Uterus (tissue), 4 donors: ENCODE measurements around the gene DMXL2. TPM values are rescaled to one million over a fixed set of nuclear protein-coding genes. Genes with fewer than 3 reads are reported as not detected.

Experiments used
- DNase-seq, 2 donors: peaks; one replicate each; pipeline ENCODE4 v3.0.0-alpha.2; 2019 to 2020
- H3K27ac ChIP-seq, 2 donors: fragments of 200-600 bp; sonication (generic); 1 replicate in 1 of 2; 2 replicates in 1 of 2; pipeline ENCODE4 v1.5.1; 2016 to 2018
- H3K27me3 ChIP-seq, 2 donors: fragments of 200-600 bp; sonication (generic); one replicate each; pipeline ENCODE4 v1.5.1; 2018 to 2019; ENCODE audit warnings: control low read depth in 1 of 2
- H3K36me3 ChIP-seq, 2 donors: fragments of 200-600 bp; sonication (generic); one replicate each; pipeline ENCODE4 v1.5.1; 2019; ENCODE audit warnings: control low read depth in 1 of 2
- H3K4me1 ChIP-seq, 2 donors: fragments of 200-600 bp; sonication (generic); one replicate each; pipeline ENCODE4 v1.5.1; 2018 to 2019; ENCODE audit warnings: control low read depth in 1 of 2
- H3K4me3 ChIP-seq, 2 donors: fragments of 200-600 bp; sonication (generic); 1 replicate in 1 of 2; 2 replicates in 1 of 2; pipeline ENCODE4 v1.5.1; 2018 to 2019; ENCODE audit warnings: mild to moderate bottlenecking in 1 of 2
- H3K9me3 ChIP-seq, 2 donors: fragments of 200-600 bp; sonication (generic); one replicate each; pipeline ENCODE4 v1.5.1; 2019; ENCODE audit warnings: control low read depth in 1 of 2
- POLR2A ChIP-seq, 2 donors: fragments of 450-650 bp; IDR thresholded peaks; one replicate each; pipeline ENCODE4 v1.6.1; 2016; ENCODE audit warnings: antibody characterized with exemption in 2 of 2, mild to moderate bottlenecking in 1 of 2, moderate library complexity in 1 of 2
- intact Hi-C: fragments of 100-400 bp; cut with DNase I; formaldehyde crosslinking; loops from one replicate; pipeline ENCODE4 v1.15.1; 2023; ENCODE audit warnings: low total_unique reads
- total RNA-seq, 4 donors: library from RNA; depleted of rRNA in 3 of 4; stranded (reverse); fragments of >200 nt in 3 of 4; gene quantifications; one replicate each; pipeline versions ENCODE4 v1.1.0 to v1.2.4, GENCODE V29; 2014 to 2023
- TF ChIP-seq, protein P1 (sequence below), 4 experiments: fragments of 200-600 bp in 2 of 4; fragments of 450-650 bp in 2 of 4; sonication (generic) in 2 of 4; IDR thresholded peaks; one replicate each; pipeline ENCODE4 v1.5.1; 2016 to 2019; ENCODE audit warnings: antibody characterized with exemption in 4 of 4, mild to moderate bottlenecking in 2 of 4, moderate library complexity in 1 of 4
- donor health status: DM: yes; HTN: yes; CAD: no.

DMXL2 gene
- total RNA-seq, 4 donors from 2014 or later, result 6.9 to 100 (median 26.6) TPM

DNA sequence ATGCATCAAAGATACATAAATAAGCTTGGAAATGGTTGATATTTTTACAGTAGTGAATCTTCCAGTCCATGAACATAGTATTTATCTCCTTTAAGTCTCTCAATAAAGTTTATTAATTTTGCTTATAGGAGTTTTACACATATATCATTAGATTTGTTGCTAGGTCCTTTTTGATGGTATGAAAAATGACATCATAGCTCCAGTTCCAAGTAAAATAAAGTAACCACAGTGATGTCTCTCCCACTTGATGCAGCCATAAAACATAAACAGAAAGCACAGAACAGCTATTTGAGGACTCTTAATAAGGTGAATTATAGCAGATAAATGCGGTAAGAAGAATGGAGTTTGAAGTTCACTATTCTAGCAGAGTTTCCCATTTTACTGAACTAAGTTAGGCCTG is 20.8 kb downstream of the DMXL2 start:
- no peaks in the 10 kb centered on the region for H3K27me3 ChIP-seq
- H3K4me3 ChIP-seq, result no peak overlapping the region
- TF ChIP-seq, protein P1, sequence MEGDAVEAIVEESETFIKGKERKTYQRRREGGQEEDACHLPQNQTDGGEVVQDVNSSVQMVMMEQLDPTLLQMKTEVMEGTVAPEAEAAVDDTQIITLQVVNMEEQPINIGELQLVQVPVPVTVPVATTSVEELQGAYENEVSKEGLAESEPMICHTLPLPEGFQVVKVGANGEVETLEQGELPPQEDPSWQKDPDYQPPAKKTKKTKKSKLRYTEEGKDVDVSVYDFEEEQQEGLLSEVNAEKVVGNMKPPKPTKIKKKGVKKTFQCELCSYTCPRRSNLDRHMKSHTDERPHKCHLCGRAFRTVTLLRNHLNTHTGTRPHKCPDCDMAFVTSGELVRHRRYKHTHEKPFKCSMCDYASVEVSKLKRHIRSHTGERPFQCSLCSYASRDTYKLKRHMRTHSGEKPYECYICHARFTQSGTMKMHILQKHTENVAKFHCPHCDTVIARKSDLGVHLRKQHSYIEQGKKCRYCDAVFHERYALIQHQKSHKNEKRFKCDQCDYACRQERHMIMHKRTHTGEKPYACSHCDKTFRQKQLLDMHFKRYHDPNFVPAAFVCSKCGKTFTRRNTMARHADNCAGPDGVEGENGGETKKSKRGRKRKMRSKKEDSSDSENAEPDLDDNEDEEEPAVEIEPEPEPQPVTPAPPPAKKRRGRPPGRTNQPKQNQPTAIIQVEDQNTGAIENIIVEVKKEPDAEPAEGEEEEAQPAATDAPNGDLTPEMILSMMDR (IDR thresholded peaks at IDR 0.05), result no peak
- TF ChIP-seq POLR2A (IDR thresholded peaks at IDR 0.05), result no peak
- intact Hi-C loops, result no loop called here
- no peak for DNase-seq
- no peaks in the 10 kb centered on the region for H3K4me1 ChIP-seq
- H3K36me3 ChIP-seq, result no peaks in the 10 kb centered on the region
- H3K27ac ChIP-seq, result no peak overlapping the region
- no peaks in the 10 kb centered on the region for H3K9me3 ChIP-seq

DNA sequence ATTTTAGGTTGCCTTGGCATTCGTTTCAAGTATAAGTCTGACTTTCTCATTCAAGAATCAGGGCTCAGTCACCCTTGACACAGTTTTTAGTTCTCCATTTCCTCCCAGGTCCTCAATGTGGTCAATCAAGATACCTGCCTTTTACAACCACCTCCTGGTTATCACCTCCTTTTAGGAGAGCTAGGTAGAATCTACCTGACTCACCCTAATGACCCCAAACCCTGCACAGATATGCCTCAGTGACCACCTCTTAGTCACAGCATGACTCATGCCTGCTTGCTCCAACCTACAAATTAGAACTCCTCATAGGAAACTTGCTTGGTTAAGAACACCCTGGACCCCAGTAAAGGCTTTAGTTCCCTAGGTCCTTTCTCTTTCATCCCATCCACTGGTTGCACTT is 22.5 kb downstream of the DMXL2 start:
- Histone ChIP-seq H3K27ac (no peak overlapping the region), H3K4me3 (no peak overlapping the region), H3K27me3 (no peaks in the 10 kb centered on the region), H3K9me3 (no peaks in the 10 kb centered on the region), H3K36me3 (no peaks in the 10 kb centered on the region), H3K4me1 (no peaks in the 10 kb centered on the region)
- intact Hi-C loops, result no loop called here
- TF ChIP-seq, protein P1 (IDR thresholded peaks at IDR 0.05), result no peak
- no peak for TF ChIP-seq POLR2A (IDR thresholded peaks at IDR 0.05)
- DNase-seq, result no peak

DNA sequence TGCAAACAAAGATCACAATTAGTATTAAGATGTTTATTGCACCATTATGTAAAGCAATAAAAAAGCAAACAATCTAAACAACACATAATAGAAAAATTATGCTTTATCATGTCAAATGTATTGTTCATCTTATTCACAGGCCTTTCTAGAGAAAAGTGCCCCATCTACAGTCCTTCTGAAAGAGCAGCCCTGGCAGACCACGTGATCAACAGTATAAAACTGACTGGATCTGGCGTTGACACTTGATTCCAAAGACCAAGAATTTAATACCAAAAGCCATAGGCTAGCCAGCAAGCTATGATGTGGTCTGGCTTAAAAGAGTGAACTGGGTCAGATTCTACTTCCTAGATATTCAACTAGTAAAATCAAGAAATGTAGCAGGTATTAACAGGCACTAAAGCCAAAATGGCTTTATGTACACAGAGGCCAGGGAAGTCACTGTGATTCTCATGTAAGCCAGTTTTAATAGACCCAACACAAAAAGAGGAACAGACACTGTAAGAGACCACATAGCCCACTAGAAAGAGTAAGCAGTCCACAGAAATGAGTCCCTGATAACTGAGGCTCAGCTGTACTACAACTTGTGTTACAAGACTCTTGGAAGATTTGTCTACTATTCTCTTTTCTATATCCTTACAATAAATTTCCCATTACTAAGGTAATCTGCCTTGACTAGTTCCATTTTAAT is 32.5 kb downstream of the DMXL2 start:
- Histone ChIP-seq H3K9me3 (peaks cover 0 to 18% of the 10 kb centered on the region in 2 donors), H3K27me3 (no peaks in the 10 kb centered on the region), H3K4me3 (no peak overlapping the region), H3K4me1 (no peaks in the 10 kb centered on the region), H3K36me3 (no peaks in the 10 kb centered on the region), H3K27ac (no peak overlapping the region)
- no peak for TF ChIP-seq POLR2A (IDR thresholded peaks at IDR 0.05)
- TF ChIP-seq, protein P1 (IDR thresholded peaks at IDR 0.05), result no peak
- no peak for DNase-seq
- intact Hi-C loops, result no loop called here

DNA sequence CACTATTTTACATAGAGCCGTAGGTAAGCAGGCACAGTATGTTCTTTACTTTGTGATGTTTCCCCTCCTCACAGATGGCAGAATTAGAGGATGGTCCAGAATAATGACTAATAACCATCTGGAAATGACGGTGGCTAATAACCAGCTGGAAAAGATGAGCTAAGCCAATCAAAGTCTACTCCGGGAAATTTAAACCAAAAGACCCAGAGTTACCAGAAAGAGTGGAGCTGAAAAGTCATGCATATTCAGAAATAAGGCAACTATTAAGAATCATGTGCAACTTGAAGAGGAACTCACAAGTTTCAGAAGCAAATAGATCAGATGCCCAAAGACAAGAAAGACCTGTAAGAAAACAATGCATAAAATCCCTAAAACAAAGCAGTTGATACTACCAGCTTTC is 33.6 kb downstream of the DMXL2 start:
- no peaks in the 10 kb centered on the region for H3K36me3 ChIP-seq
- intact Hi-C loops, result no loop called here
- no peaks in the 10 kb centered on the region for H3K4me1 ChIP-seq
- peaks cover 0 to 18% of the 10 kb centered on the region in 2 donors for H3K9me3 ChIP-seq
- no peak for DNase-seq
- no peak overlapping the region for H3K4me3 ChIP-seq
- no peak overlapping the region for H3K27ac ChIP-seq
- TF ChIP-seq, protein P1 (IDR thresholded peaks at IDR 0.05), result no peak
- no peak for TF ChIP-seq POLR2A (IDR thresholded peaks at IDR 0.05)
- H3K27me3 ChIP-seq, result no peaks in the 10 kb centered on the region

DNA sequence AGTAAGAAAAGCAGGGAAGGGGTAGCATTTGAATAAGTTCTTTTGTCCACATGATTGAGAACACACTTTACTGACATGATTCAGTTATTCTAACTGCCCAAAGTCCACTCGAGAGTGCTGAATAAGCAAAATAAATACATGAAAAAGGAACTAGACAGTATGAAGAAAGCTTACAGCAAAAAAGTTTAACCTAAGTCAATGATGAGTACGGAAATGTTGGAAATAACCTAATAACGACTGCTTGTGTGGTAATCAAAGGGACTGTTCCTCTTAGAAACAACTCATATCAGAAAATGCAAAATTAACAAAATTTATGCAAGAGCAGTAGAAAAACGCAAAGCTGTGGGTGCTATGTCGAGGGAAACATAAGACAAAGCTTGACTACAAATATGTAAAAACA is 36.6 kb downstream of the DMXL2 start:
- Histone ChIP-seq H3K9me3 (peaks cover 0 to 28% of the 10 kb centered on the region in 2 donors), H3K27me3 (no peaks in the 10 kb centered on the region), H3K4me3 (no peak overlapping the region), H3K36me3 (no peaks in the 10 kb centered on the region), H3K4me1 (no peaks in the 10 kb centered on the region), H3K27ac (no peak overlapping the region)
- DNase-seq, result no peak
- intact Hi-C loops, result no loop called here
- TF ChIP-seq, protein P1 (IDR thresholded peaks at IDR 0.05), result no peak
- TF ChIP-seq POLR2A (IDR thresholded peaks at IDR 0.05), result no peak
